Ovary (tissue), 9 donors: ENCODE results near the gene CBLC. TPM values are rescaled to one million over a fixed set of nuclear protein-coding genes. Genes with fewer than 3 reads are reported as not detected.

Experiments used
- DNase-seq, 5 donors: peaks; one replicate each; pipeline ENCODE4 v3.0.0-alpha.2; 2019 to 2020
- H3K27ac ChIP-seq, 2 donors: fragments of 200-600 bp; one replicate each; pipeline versions ENCODE4 v1.5.1 to v1.8.0; 2019 to 2022
- H3K27me3 ChIP-seq: fragments of 200-600 bp; one replicate; pipeline ENCODE4 v1.8.0; 2022
- H3K36me3 ChIP-seq: fragments of 200-600 bp; sonication (generic); one replicate; pipeline ENCODE4 v1.5.1; 2019
- H3K4me1 ChIP-seq: one replicate; pipeline ENCODE4 v1.8.1; 2013; ENCODE audit warnings: mild to moderate bottlenecking, moderate library complexity; ENCODE audit not compliant: insufficient read depth
- H3K4me3 ChIP-seq: fragments of 200-600 bp; sonication (generic); one replicate; pipeline ENCODE4 v1.5.1; 2017
- H3K9me3 ChIP-seq, 2 donors: fragments of 200-600 bp in 1 of 2; sonication (generic) in 1 of 2; one replicate each; pipeline versions ENCODE4 v1.5.1 to v1.8.1; 2013 to 2019; ENCODE audit warnings: mild to moderate bottlenecking in 1 of 2, moderate library complexity in 1 of 2
- EP300 ChIP-seq: sonication (generic); formaldehyde crosslinking; IDR thresholded peaks from one replicate; pipeline ENCODE4 v1.6.1; 2017; ENCODE audit warnings: antibody characterized with exemption
- POLR2A ChIP-seq: fragments of 450-650 bp; IDR thresholded peaks from one replicate; pipeline ENCODE4 v1.6.1; 2017; ENCODE audit warnings: antibody characterized with exemption, mild to moderate bottlenecking, moderate library complexity
- WGBS, 3 donors: extraction: QIAGEN DNeasy Blood & Tissue Kit in 1 of 3; methylation state at CpG; one replicate each; pipeline versions ENCODE4 v1.1.5 to v1.1.7; 2013 to 2017; 5-methylcytosine and 5-hydroxymethylcytosine counted together
- intact Hi-C, 4 donors: fragments of 100-400 bp; cut with DNase I; formaldehyde crosslinking; loops; one replicate each; pipeline versions ENCODE4 v1.11.0 to v1.15.1; 2022 to 2023
- polyA plus RNA-seq, 2 donors: library from polyadenylated mRNA; stranded (reverse); fragments of 200-250 nt in 1 of 2; fragments of 350-450 nt in 1 of 2; fragmentation: Illumina TruSeq in 1 of 2; extraction: RNeasy Lipid Tissue Mini Kit (QIAGEN cat#74804) in 1 of 2; gene quantifications; one replicate each; pipeline ENCODE4 v1.2.3, GENCODE V29; 2013 to 2014
- total RNA-seq, 7 donors: library from RNA; depleted of rRNA in 2 of 7; stranded (reverse); fragments of >200 nt in 2 of 7; fragmentation: NEBNext Ultra II Directional in 3 of 7; extraction: Animal tissue kit (Norgen Biotek cat#: 25700) in 3 of 7; gene quantifications; one replicate each; pipeline versions ENCODE4 v1.1.0 to v1.2.4, GENCODE V29; 2016 to 2023
- TF ChIP-seq, protein P1 (sequence below), 3 donors: fragments of 450-650 bp in 2 of 3; fragments of 200-600 bp in 1 of 3; IDR thresholded peaks; one replicate each; pipeline versions ENCODE4 v1.5.1 to v1.8.0; 2016 to 2022; ENCODE audit warnings: antibody characterized with exemption in 3 of 3, mild to moderate bottlenecking in 1 of 3
- donor health status: DM: no; HTN: no; CAD: no; lungs with moderate emphysema.
- donor health status: DM: no; HTN: no; CAD: no.
- donor health status: Bipolar disorder and iron deficiency.
- donor health status: DM: yes; HTN: yes; CAD: no.
- donor health status: DM: no; HTN: no; CAD: no.
- donor health status: DM: yes; HTN: yes; CAD: no.

The CBLC gene
- total and polyA plus RNA-seq, 9 donors: 0.08 to 10.3 (median 1.8) TPM; not detected in 3

GRCh38 chr19:44813070-44813840, 35.6 kb downstream of the CBLC start:
- Histone ChIP-seq H3K27me3 (no peaks in the 10 kb centered on the region), H3K9me3 (no peaks in the 10 kb centered on the region), H3K27ac (no peak overlapping the region), H3K4me1 (peaks cover 8% of the 10 kb centered on the region), H3K36me3 (no peaks in the 10 kb centered on the region), H3K4me3 (no peak overlapping the region)
- no peak for TF ChIP-seq POLR2A
- TF ChIP-seq, protein P1, sequence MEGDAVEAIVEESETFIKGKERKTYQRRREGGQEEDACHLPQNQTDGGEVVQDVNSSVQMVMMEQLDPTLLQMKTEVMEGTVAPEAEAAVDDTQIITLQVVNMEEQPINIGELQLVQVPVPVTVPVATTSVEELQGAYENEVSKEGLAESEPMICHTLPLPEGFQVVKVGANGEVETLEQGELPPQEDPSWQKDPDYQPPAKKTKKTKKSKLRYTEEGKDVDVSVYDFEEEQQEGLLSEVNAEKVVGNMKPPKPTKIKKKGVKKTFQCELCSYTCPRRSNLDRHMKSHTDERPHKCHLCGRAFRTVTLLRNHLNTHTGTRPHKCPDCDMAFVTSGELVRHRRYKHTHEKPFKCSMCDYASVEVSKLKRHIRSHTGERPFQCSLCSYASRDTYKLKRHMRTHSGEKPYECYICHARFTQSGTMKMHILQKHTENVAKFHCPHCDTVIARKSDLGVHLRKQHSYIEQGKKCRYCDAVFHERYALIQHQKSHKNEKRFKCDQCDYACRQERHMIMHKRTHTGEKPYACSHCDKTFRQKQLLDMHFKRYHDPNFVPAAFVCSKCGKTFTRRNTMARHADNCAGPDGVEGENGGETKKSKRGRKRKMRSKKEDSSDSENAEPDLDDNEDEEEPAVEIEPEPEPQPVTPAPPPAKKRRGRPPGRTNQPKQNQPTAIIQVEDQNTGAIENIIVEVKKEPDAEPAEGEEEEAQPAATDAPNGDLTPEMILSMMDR (IDR thresholded peaks at IDR 0.05): no peak
- no peak for TF ChIP-seq EP300
- WGBS, 3 donors: 83 to 85% (median 83%) methylated on average over 38 of the region's 38 CpGs
- intact Hi-C loops: no loop called here
- DNase-seq: no peak

DNA sequence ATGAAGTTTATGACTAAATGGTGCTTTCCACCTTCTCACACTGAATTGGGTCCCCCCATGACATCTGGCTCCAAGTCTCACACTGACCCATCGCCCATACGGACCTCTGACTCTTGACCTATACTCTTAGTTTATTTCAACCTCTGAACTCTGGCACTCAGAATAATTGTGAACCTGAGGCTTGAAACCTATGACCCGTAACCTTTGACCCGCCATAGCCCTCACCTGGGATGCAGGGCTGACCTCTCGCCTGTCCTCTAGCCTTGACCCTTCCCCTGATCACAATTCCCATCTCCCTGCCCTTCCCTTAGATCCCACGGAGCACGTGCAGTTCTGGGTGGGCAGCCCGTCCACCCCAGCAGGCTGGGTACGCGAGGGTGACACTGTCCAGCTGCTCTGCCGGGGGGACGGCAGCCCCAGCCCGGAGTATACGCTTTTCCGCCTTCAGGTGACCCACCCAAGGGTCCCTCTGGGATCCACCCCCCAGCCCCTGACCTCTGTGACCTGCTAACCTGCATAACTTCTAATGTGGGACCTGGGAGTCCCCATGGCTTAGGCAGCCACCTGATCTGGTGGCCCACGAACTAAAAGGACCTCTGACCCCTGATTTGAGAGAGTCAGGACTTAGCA, 36.3 kb downstream of the CBLC start:
- H3K4me1 ChIP-seq: peaks cover 4% of the 10 kb centered on the region
- H3K27me3 ChIP-seq: no peaks in the 10 kb centered on the region
- no peak overlapping the region for H3K4me3 ChIP-seq
- no peaks in the 10 kb centered on the region for H3K36me3 ChIP-seq
- TF ChIP-seq, protein P1 (IDR thresholded peaks at IDR 0.05): no peak
- TF ChIP-seq POLR2A (no peak), EP300 (no peak)
- H3K9me3 ChIP-seq: no peaks in the 10 kb centered on the region
- H3K27ac ChIP-seq: no peak overlapping the region
- no peak for DNase-seq
- 87 to 90% (median 89%) methylated on average over 15 to 16 of the region's 16 CpGs for WGBS, 3 donors
- intact Hi-C loops: no loop called here

DNA sequence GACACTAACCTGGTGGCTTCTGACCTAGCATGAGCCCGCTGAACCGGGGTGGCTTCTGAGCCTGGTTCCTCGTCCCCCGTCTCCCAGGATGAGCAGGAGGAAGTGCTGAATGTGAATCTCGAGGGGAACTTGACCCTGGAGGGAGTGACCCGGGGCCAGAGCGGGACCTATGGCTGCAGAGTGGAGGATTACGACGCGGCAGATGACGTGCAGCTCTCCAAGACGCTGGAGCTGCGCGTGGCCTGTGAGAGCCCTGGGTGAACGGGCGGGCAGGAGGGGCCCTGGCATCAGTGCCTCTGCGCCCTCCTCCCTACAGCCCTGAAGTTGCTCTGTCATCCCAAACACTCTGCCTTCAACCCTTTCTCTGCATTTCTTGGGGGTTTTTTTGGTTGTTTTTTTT, 36.8 kb downstream of the CBLC start:
- intact Hi-C loops: no loop called here
- Histone ChIP-seq H3K4me3 (no peak overlapping the region), H3K36me3 (no peaks in the 10 kb centered on the region), H3K4me1 (peaks cover under 1% of the 10 kb centered on the region), H3K27me3 (no peaks in the 10 kb centered on the region), H3K9me3 (no peaks in the 10 kb centered on the region), H3K27ac (no peak overlapping the region)
- DNase-seq: no peak
- 90 to 94% (median 93%) methylated on average over 17 of the region's 17 CpGs for WGBS, 3 donors
- TF ChIP-seq POLR2A (no peak), EP300 (no peak)
- TF ChIP-seq, protein P1 (IDR thresholded peaks at IDR 0.05): no peak

DNA sequence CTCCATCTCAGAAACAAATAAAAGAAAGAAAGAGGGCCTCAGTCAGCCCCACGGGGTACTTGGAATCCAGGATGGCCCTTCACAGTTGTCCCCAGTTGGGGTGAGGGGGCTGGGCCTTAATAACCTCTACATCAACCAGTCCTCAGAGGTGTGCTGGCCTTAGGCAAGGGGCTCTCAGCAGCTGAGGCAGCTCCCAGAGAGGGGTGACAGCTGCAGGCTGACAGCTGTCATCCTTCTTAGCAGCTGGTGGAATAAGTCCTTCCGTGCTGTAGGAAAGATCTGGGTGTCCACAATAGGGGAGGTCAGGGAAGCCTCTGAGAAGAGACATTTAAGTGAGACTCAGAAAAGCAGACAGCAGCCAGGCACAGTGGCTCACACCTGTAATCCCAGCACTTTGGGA, 38.6 kb downstream of the CBLC start:
- no peak overlapping the region for H3K4me3 ChIP-seq
- intact Hi-C loops: no loop called here
- H3K9me3 ChIP-seq: no peaks in the 10 kb centered on the region
- DNase-seq: no peak
- H3K27me3 ChIP-seq: no peaks in the 10 kb centered on the region
- H3K4me1 ChIP-seq: peaks cover 9% of the 10 kb centered on the region
- H3K36me3 ChIP-seq: no peaks in the 10 kb centered on the region
- WGBS, 3 donors: 63 to 74% (median 64%) methylated on average over 2 of the region's 2 CpGs
- H3K27ac ChIP-seq: no peak overlapping the region
- no peak for TF ChIP-seq EP300
- TF ChIP-seq, protein P1 (IDR thresholded peaks at IDR 0.05): no peak
- no peak for TF ChIP-seq POLR2A
